K562 (cell line): ENCODE data around the gene C19orf47. TPM values are rescaled to one million over a fixed set of nuclear protein-coding genes. Genes with fewer than 3 reads are reported as not detected.

Experiments used
- AFF1 ChIP-seq, 2 experiments: fragments of 450-650 bp; IDR thresholded peaks; 2 replicates each; pipeline ENCODE4 v1.6.1; 2018; ENCODE audit warnings: mild to moderate bottlenecking in 2 of 2, low read depth in 1 of 2; ENCODE audit not compliant: partially characterized antibody in 2 of 2
- ARNT ChIP-seq, 2 experiments: fragments of 450-650 bp; IDR thresholded peaks; 2 replicates each; pipeline ENCODE4 v1.6.1; 2016; ENCODE audit warnings: mild to moderate bottlenecking in 1 of 2
- ATF1 ChIP-seq, 2 experiments: fragments of 450-650 bp in 1 of 2; IDR thresholded peaks; 2 replicates each; pipeline ENCODE4 v1.6.1; 2016; ENCODE audit warnings: missing compliant biosample characterization in 1 of 2, missing genetic modification characterization in 1 of 2
- E2F3 ChIP-seq: fragments of 250-450 bp; sonication (Bioruptor Pico); IDR thresholded peaks from 2 replicates; pipeline ENCODE4 v1.4.0; 2020; ENCODE audit warnings: mild to moderate bottlenecking
- HLTF ChIP-seq: fragments of 450-650 bp; IDR thresholded peaks from 2 replicates; pipeline ENCODE4 v1.6.1; 2016
- MBD2 ChIP-seq: sonication (generic); IDR thresholded peaks from 2 replicates; pipeline ENCODE4 v1.6.1; 2016; ENCODE audit warnings: low read depth, borderline replicate concordance
- MTA2 ChIP-seq: fragments of 450-650 bp; IDR thresholded peaks from 2 replicates; pipeline ENCODE4 v1.6.1; 2016; ENCODE audit warnings: low read depth
- NFATC3 ChIP-seq: fragments of 450-650 bp; IDR thresholded peaks from 2 replicates; pipeline ENCODE4 v1.6.1; 2017; ENCODE audit warnings: mild to moderate bottlenecking
- NKRF ChIP-seq: fragments of 450-650 bp; IDR thresholded peaks from 2 replicates; pipeline ENCODE4 v1.6.1; 2016; ENCODE audit warnings: borderline replicate concordance
- NR0B1 ChIP-seq: fragments of 450-650 bp; IDR thresholded peaks from one replicate; pipeline ENCODE4 v1.6.1; 2018; ENCODE audit warnings: mild to moderate bottlenecking, moderate library complexity; ENCODE audit not compliant: partially characterized antibody
- NR1H2 ChIP-seq: sonication (generic); formaldehyde crosslinking; IDR thresholded peaks from 2 replicates; pipeline ENCODE4 v1.4.0; 2020; ENCODE audit warnings: mild to moderate bottlenecking, missing genetic modification reagents
- POLR2AphosphoS5 ChIP-seq: IDR thresholded peaks from 2 replicates; pipeline ENCODE4 v1.6.1; 2011; ENCODE audit warnings: mild to moderate bottlenecking, low read depth, low read length, moderate library complexity; ENCODE audit not compliant: control insufficient read depth, insufficient read depth
- RAD51 ChIP-seq: fragments of 450-650 bp; IDR thresholded peaks from 2 replicates; pipeline ENCODE4 v1.7.1; 2016; ENCODE audit warnings: low read depth, mild to moderate bottlenecking, borderline replicate concordance
- RFX1 ChIP-seq: fragments of 450-650 bp; IDR thresholded peaks from 2 replicates; pipeline ENCODE4 v1.6.1; 2016; ENCODE audit warnings: mild to moderate bottlenecking, moderate library complexity
- SAFB2 ChIP-seq: fragments of 200-400 bp; formaldehyde crosslinking; IDR thresholded peaks from 2 replicates; pipeline ENCODE4 v1.6.1; 2018; ENCODE audit warnings: borderline replicate concordance, low read length, low read depth, moderate library complexity; ENCODE audit not compliant: severe bottlenecking
- SP1 ChIP-seq: sonication (generic); formaldehyde crosslinking; IDR thresholded peaks from 2 replicates; pipeline ENCODE4 v1.8.1; 2022; ENCODE audit warnings: mild to moderate bottlenecking, missing genetic modification reagents
- SP2 ChIP-seq: IDR thresholded peaks from 2 replicates; pipeline ENCODE4 v1.6.1; 2011; ENCODE audit warnings: mild to moderate bottlenecking, low read depth, low read length, moderate library complexity; ENCODE audit not compliant: poor library complexity, severe bottlenecking; ENCODE audit errors: extremely low read depth
- TCF3 ChIP-seq: sonication (generic); formaldehyde crosslinking; IDR thresholded peaks from 2 replicates; pipeline ENCODE4 v1.4.0; 2020; ENCODE audit warnings: mild to moderate bottlenecking, missing genetic modification reagents
- ZNF12 ChIP-seq: sonication (generic); formaldehyde crosslinking; IDR thresholded peaks from 2 replicates; pipeline ENCODE4 v1.4.0; 2020; ENCODE audit warnings: mild to moderate bottlenecking, missing genetic modification reagents
- ZNF165 ChIP-seq: fragments of 250-450 bp; sonication (Bioruptor Pico); IDR thresholded peaks from 2 replicates; pipeline ENCODE4 v1.4.0; 2020; ENCODE audit warnings: borderline replicate concordance
- ZNF561 ChIP-seq: fragments of 450-650 bp; formaldehyde crosslinking; conservative IDR thresholded peaks from 2 replicates; pipeline ENCODE4 v1.4.0; 2020; ENCODE audit warnings: mild to moderate bottlenecking, moderate library complexity
- polyA plus RNA-seq, 8 experiments: library from polyadenylated mRNA; depleted of rRNA in 4 of 8; stranded (reverse) in 5 of 8; unstranded in 3 of 8; fragments of >200 nt; fragmentation: Nextera tagmentation in 2 of 8; fragmentation: Illumina TruSeq in 1 of 8; extraction: Ambion mirVana in 2 of 8; extraction: Trizol in 1 of 8; gene quantifications; 2 replicates each; pipeline versions ENCODE4 v1.2.1 to v1.2.3, GENCODE V29; 2011 to 2014; ENCODE audit warnings: inconsistent platforms in 1 of 8, missing spikeins in 1 of 8
- total RNA-seq, 7 experiments: library from RNA; depleted of rRNA in 6 of 7; stranded (reverse); fragments of >200 nt in 6 of 7; fragmentation: Illumina TruSeq in 2 of 7; extraction: Trizol in 2 of 7; gene quantifications; 2 replicates each; pipeline versions ENCODE4 v1.2.1 to v1.2.3, GENCODE V29; 2011 to 2021; ENCODE audit warnings: low replicate concordance in 1 of 7

C19orf47 gene
- total and polyA plus RNA-seq, 9 of the 15 experiments (the other 6 are each of a cell fraction or from before 2014, with no cell fraction given), result 0.08 to 26.1 (median 14.7) TPM

GRCh38 chr19:40284501-40285352 lies 63.5 kb downstream of the C19orf47 start, which contains the start of gene AKT2 (continued):
- TF ChIP-seq TCF3 (CRISPR knock-in tag), result no peak
- TF ChIP-seq RFX1, result no peak
- TF ChIP-seq NFATC3, result no peak
- TF ChIP-seq ATF1 (CRISPR knock-in tag; IDR thresholded peaks at IDR 0.05), result no peak
- TF ChIP-seq ATF1 (tag; IDR thresholded peaks at IDR 0.05), result no peak
- no peak for TF ChIP-seq ZNF12 (CRISPR knock-in tag)
- no peak for TF ChIP-seq NR1H2 (CRISPR knock-in tag)
- no peak for TF ChIP-seq ARNT (IDR thresholded peaks at IDR 0.05)
- TF ChIP-seq SP1 (CRISPR knock-in tag), result peak; percentile 26; the same call in 1 of the 2 replicates
- no peak for TF ChIP-seq ZNF561 (CRISPR knock-in tag)
- no peak for TF ChIP-seq NR0B1
- no peak for TF ChIP-seq AFF1 (IDR thresholded peaks at IDR 0.05; ENCODE audit: low read depth in 1 of 2, partially characterized antibody in 2 of 2)
- TF ChIP-seq RAD51, result no peak
- TF ChIP-seq NKRF, result 0 out of 2 replicates have a peak, but pooled peaks have one; percentile 65
- TF ChIP-seq POLR2AphosphoS5, result no peak; the same call in 1 of the 2 replicates
- no peak for TF ChIP-seq ZNF165 (CRISPR knock-in tag)
- TF ChIP-seq SP2, result peak; percentile 2
- no peak for TF ChIP-seq E2F3 (CRISPR knock-in tag)
- TF ChIP-seq MBD2, result peak; percentile 84; the same call in 1 of the 2 replicates
- TF ChIP-seq SAFB2, result no peak
- TF ChIP-seq MTA2, result no peak
- TF ChIP-seq HLTF, result no peak
